SKM-1 treated with dmso at 0.1 percent for 144 hours (cell line): ENCODE data around the gene LRP1B.

Experiments
- DNase-seq: peaks from one replicate; lab custom pipeline; 2025; ENCODE audit not compliant: unreplicated experiment; lab: John Stamatoyannopoulos, UW

Gene LRP1B

GRCh38 chr2:141791521-141791920, 339.3 kb downstream of the LRP1B start:
- DNase-seq, result no peak

DNA sequence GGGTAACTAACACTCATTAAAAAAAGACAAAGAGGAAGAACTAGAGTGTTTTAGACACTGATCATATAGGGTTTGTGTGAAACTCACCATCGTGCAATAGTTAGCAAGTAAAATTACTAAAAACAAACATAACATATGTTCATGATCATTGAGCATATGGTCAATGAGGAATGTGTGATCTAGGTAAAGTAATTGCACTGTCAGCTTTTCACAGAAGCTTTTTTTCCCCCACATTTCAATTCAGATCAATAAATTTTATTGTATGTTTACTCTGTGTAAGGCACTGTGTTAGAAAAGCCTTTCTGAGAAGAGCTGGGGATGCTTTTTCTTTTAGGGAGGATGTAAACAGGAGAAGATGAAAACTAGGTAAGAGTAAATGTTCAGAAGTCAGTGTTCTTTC, 348.2 kb downstream of the LRP1B start:
- DNase-seq, result no peak

GRCh38 chr2:141778315-141778835, 352.4 kb downstream of the LRP1B start:
- no peak for DNase-seq

DNA sequence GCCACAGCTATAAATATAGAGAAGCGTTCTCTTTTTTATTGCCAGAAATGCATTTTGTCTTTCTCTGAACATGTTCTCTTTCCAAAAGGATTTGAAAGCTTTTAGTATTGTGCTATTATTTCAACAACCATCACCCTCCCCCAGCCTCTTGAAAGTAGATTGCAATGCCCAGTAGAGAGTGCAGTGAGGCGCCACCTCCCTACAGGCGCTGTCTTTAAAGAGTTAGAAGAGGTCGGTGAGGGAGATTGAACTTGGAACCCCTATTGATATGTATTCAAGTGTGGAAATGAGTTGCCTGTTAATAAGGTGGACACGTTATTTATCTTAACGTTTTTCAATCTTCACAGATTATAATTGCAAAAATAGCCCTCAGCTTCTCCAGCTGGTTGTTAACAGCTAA, 360.3 kb downstream of the LRP1B start:
- no peak for DNase-seq

- no peak for DNase-seq
These were observed 363.1 kb downstream of the LRP1B start for GRCh38 chr2:141767691-141768090.

GRCh38 chr2:141767051-141767450, 363.8 kb downstream of the LRP1B start:
- no peak for DNase-seq

DNA sequence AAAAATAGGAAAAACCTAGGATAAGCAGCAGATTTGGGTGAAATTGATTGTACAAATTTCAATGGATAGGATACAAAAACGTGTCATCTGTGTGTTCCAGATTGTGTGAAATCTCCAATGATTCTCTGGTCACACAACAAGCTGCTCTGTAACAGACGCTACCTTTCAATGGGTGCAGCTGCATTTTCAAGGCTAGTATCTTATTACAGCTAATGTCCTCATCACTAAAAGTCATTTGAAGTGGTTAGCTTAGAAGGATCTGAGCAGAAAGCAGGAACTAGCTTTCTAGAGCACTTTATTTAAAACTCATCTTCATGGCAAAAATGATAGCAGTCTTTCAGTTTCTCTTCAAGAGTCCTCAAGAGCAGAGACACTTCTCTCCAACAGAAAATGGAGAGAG, 364.6 kb downstream of the LRP1B start:
- DNase-seq, result no peak

DNA sequence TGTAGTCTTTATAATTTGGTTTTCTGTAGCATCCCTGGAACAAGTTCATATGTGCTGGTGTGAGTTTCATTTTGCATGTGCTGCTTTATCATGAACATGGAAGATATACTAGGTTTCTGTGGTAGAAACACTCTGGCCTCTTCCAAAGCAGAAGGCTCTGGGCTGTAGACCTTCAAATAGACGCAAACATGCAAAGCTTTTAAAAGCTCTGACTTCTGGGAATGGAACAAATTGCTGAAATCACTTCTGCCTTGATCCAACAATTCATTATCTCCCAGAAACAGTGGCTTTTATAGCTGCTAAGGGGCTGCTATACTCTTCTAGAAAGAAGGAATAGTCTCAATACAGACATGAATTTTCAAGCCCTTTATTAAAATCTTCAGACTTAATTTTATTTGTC, 382.2 kb downstream of the LRP1B start:
- no peak for DNase-seq

- DNase-seq, result no peak
These were observed 389.2 kb downstream of the LRP1B start for GRCh38 chr2:141741652-141742051.

DNA sequence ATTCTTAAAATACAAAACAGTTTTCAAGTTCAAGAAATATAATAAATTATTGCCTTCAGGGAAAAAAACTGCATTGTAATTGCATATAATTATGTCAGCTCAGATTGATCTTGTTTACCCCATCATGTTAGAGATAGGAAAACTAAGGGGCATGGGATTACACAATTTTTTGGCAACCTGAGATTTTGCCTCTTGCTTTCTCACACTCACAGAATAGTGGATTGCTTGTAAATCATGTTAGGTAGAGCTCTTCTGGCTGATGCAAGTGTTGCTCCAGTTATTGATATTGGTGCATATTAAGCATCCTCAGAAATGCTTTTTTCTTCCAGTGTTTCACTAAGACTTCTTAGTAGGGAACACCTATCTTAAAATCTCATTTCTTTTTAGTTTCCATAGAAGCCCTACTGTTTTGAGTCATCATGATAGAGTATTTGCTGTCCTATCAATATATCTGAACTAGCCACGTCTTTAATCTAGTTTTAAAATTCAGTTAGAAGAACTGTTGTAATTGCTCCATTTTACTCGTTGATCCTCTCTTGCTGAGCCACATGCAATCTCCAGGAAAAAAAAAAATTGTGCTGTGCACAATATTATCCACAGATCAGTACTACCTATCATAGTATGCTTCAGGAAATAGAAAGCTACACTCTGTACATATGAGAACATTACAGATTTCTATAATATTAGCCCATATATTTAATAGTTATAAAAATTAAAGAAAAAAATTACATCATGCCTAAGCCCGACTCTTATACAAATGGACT, 393.1 kb downstream of the LRP1B start:
- no peak for DNase-seq

DNA sequence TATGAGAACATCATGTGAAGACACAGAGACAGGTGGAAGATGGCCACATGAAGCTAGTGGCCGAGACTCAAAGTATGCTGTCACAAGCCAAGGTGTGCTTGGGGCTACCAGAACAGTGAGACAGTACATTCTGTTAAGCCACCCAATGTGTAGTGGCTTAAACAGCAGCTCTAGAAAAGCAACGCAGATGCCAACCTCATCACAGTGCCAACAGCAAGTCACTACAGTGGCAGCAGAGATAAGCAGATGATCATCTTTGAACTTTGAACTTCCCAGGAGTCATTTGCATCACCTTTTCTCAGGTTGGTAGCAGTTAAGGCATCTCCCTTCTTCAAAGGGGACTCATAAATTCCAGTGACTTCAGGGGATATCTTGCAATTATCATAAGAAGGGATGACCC, 394.4 kb downstream of the LRP1B start:
- DNase-seq, result no peak

GRCh38 chr2:141728886-141729285, 401.9 kb downstream of the LRP1B start:
- no peak for DNase-seq

GRCh38 chr2:141728142-141728541, 402.7 kb downstream of the LRP1B start:
- DNase-seq, result peak; percentile 0

DNA sequence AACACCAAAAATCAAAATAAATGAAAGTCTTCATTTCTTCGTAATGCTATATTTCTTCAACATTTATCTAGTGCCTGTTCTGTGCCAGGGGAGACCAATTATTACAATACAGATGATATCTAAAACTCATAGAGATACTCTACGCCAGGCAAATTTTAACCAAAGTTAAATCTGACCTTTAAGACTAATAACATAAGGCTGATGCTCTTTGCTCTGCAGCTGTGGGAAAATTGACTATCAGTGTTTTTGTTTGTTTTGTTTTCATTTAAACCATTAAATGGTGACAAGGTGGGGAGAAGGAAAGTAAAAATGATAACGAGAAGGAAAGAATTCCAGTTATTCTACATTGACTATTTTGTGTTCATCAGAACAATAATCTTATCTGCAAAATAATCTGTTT, 406.4 kb downstream of the LRP1B start:
- DNase-seq, result no peak

DNA sequence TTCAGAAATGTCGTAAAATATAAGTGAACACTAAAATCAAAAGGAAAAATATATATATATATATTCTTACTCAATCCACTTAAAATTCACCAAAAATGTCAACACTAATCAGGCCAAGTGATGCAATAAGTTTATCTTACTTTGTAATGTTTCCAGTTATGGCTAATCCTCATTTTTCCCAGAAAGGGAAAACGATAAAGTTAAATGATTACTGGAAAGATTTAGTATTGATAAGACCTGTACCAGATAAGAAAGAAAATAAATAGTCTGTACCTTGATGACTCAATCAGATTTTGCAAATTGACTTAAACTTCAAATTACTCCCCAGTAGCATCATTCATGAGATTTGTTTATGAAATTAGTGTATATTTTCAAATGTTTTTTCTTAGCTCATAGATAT, 407.0 kb downstream of the LRP1B start:
- DNase-seq, result no peak

GRCh38 chr2:141720476-141720875, 410.3 kb downstream of the LRP1B start:
- DNase-seq, result no peak

GRCh38 chr2:141714496-141714895, 416.3 kb downstream of the LRP1B start:
- DNase-seq, result no peak

- DNase-seq, result no peak
These were observed 419.2 kb downstream of the LRP1B start for GRCh38 chr2:141711627-141712026.

GRCh38 chr2:141710589-141711239, 420.1 kb downstream of the LRP1B start:
- DNase-seq, result no peak

DNA sequence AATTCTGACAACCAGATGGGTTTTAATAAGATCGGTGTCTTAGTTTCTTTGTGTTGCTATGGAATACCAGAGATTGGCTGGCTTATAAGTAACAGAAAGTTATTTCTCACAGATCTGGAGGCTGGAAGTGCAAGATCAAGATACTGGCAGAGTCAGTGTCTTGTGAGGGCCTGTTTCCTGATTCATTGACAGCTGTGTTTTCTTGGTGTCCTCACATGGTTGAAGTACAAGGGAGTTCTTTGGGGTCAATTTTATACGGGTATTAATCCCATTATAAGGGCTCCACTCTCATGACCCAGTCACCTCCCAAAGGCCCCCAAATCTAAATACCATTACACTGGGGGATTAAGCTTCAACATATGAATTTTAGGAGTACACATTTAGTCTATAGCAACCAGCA, 421.1 kb downstream of the LRP1B start:
- DNase-seq, result no peak

DNA sequence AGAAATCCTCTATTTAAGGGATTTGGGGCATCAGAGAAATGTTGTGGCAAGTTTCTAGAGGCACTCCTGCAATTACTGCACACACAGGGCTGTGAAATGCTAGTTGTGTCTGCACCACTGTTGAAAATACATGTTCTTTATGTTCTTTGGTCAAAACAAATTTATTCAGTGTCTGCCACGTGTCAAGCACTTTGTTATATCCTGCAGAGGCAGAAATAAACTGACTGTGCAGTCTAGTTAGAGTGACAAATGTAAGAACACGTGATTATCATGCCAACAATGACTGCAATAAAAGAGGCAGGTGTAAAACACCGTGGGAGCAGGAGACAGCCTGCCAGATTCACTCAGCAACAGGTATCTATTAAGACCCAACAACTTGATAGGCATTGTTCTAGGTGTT, 423.3 kb downstream of the LRP1B start:
- DNase-seq, result no peak

DNA sequence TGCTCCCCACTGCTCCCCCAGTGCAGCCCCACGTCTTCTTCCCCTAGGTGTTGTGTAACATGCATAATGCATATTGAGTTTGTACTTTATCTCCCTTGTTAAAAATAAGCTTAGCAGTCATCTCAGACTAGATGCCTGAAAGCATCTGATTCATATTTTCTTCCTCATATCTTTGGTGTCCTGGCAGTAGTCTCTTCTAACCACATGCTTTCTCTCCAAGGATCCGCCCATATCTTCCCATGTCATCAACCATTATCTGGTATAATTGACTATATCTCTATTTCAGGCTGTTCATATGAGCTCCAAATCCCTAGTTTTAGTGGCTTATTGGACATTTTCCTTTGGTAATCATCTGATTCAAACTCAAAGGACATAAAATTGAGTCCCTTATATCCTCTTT, 426.3 kb downstream of the LRP1B start:
- DNase-seq, result no peak

- DNase-seq, result no peak
These were observed 427.3 kb downstream of the LRP1B start for GRCh38 chr2:141703501-141703900.
